HepG2 (cell line): ENCODE data around the gene TSPAN11. TPM values are rescaled to one million over a fixed set of nuclear protein-coding genes. Genes with fewer than 3 reads are reported as not detected.

Source experiments
- AFF4 ChIP-seq: sonication (generic); formaldehyde crosslinking; IDR thresholded peaks from 2 replicates; pipeline ENCODE4 v1.4.0; 2020; ENCODE audit warnings: missing genetic modification reagents
- KLF11 ChIP-seq: IDR thresholded peaks from 2 replicates; pipeline ENCODE4 v1.6.1; 2016; ENCODE audit warnings: missing compliant biosample characterization
- ZBTB7A ChIP-seq: sonication (generic); formaldehyde crosslinking; IDR thresholded peaks from 2 replicates; pipeline ENCODE4 v1.8.0; 2022; ENCODE audit warnings: mild to moderate bottlenecking, missing genetic modification reagents
- ZNF292 ChIP-seq: sonication (generic); formaldehyde crosslinking; IDR thresholded peaks from 2 replicates; pipeline ENCODE4 v1.8.1; 2022; ENCODE audit warnings: mild to moderate bottlenecking, low read depth, missing genetic modification reagents, borderline replicate concordance
- ZNF318 ChIP-seq: sonication (generic); formaldehyde crosslinking; IDR thresholded peaks from 2 replicates; pipeline ENCODE4 v1.4.0; 2020; ENCODE audit warnings: mild to moderate bottlenecking, missing genetic modification reagents
- ZNF512B ChIP-seq: sonication (generic); formaldehyde crosslinking; IDR thresholded peaks from 2 replicates; pipeline ENCODE4 v1.5.1; 2020; ENCODE audit warnings: missing genetic modification reagents, mild to moderate bottlenecking, borderline replicate concordance
- ZNF704 ChIP-seq: sonication (generic); formaldehyde crosslinking; IDR thresholded peaks from 2 replicates; pipeline ENCODE4 v1.8.1; 2023; ENCODE audit warnings: mild to moderate bottlenecking, inconsistent platforms, moderate library complexity, missing genetic modification reagents, borderline replicate concordance
- ZSCAN31 ChIP-seq: sonication (generic); formaldehyde crosslinking; IDR thresholded peaks from 2 replicates; pipeline ENCODE4 v1.5.0; 2020; ENCODE audit warnings: low read depth, mild to moderate bottlenecking, missing genetic modification reagents
- polyA plus RNA-seq, 8 experiments: library from polyadenylated mRNA; depleted of rRNA in 3 of 8; stranded (reverse) in 7 of 8; unstranded in 1 of 8; fragments of >200 nt; fragmentation: Illumina TruSeq in 4 of 8; extraction: Trizol in 4 of 8; gene quantifications; 2 replicates each; pipeline versions ENCODE4 v1.2.1 to v1.2.3, GENCODE V29; 2011 to 2016; ENCODE audit warnings: low read depth in 4 of 8, missing spikeins in 1 of 8, mixed read lengths in 1 of 8; ENCODE audit not compliant: insufficient read depth in 1 of 8
- total RNA-seq, 5 experiments: library from RNA; depleted of rRNA; stranded (reverse); fragments of >200 nt; fragmentation: Illumina TruSeq; extraction: Trizol; gene quantifications; 2 replicates each; pipeline ENCODE4 v1.2.3, GENCODE V29; 2016; ENCODE audit warnings: low read depth in 1 of 5

Gene TSPAN11
- total and polyA plus RNA-seq, 2 of the 13 experiments (the other 11 are each of a cell fraction or from before 2014, with no cell fraction given), result 0.01 to 0.07 TPM

GRCh38 chr12:30988646-30989286, 62.2 kb downstream of the TSPAN11 start (continued):
- no peak for TF ChIP-seq ZNF318 (CRISPR knock-in tag)
- no peak for TF ChIP-seq ZNF704 (CRISPR knock-in tag)
- no peak for TF ChIP-seq ZSCAN31
- no peak for TF ChIP-seq ZNF292 (CRISPR knock-in tag)
- TF ChIP-seq ZNF512B (CRISPR knock-in tag), result no peak
- no peak for TF ChIP-seq KLF11 (CRISPR knock-in tag)
- no peak for TF ChIP-seq AFF4 (CRISPR knock-in tag)
- TF ChIP-seq ZBTB7A (CRISPR knock-in tag), result no peak
